WTC11 (cell line): ENCODE data around the gene KLHL14. TPM values are rescaled to one million over a fixed set of nuclear protein-coding genes. Genes with fewer than 3 reads are reported as not detected.

Experiments used
- ATAC-seq: fragments of 200-7000 bp; cut with Tn5 transposase; 2 replicates; pipeline ENCODE4 v1.10.0; 2021; ENCODE audit warnings: mild to moderate bottlenecking, moderate library complexity
- CTCF ChIA-PET: fragments of 300-600 bp; sonication (Branson Sonifier 250); formaldehyde crosslinking; loops from one replicate; lab custom pipeline; 2021; ENCODE audit warnings: antibody characterized with exemption; lab: Charles Lee
- POLR2A ChIA-PET: fragments of 350-600 bp; sonication (Branson Sonifier 250); formaldehyde crosslinking; loops from one replicate; lab custom pipeline; 2021; ENCODE audit warnings: antibody characterized with exemption; lab: Charles Lee
- DNase-seq: peaks from one replicate; pipeline ENCODE4 v3.0.0; 2021; ENCODE audit warnings: low spot score
- H3K27ac Mint-ChIP-seq: 2 replicates; pipeline ENCODE4 v1.8.0; 2021; ENCODE audit warnings: mixed read lengths
- H3K27me3 Mint-ChIP-seq: 2 replicates; pipeline ENCODE4 v1.8.0; 2021; ENCODE audit warnings: low read depth, mild to moderate bottlenecking, moderate library complexity, mixed read lengths
- H3K36me3 Mint-ChIP-seq: 2 replicates; pipeline ENCODE4 v1.8.0; 2021; ENCODE audit warnings: mixed read lengths
- H3K4me1 Mint-ChIP-seq: 2 replicates; pipeline ENCODE4 v1.8.0; 2022; ENCODE audit warnings: mixed read lengths
- H3K4me3 Mint-ChIP-seq: 2 replicates; pipeline ENCODE4 v1.8.0; 2021; ENCODE audit warnings: mild to moderate bottlenecking, moderate library complexity, mixed read lengths
- H3K9me3 Mint-ChIP-seq: 2 replicates; pipeline ENCODE4 v1.8.0; 2021; ENCODE audit warnings: mixed read lengths
- CREB1 ChIP-seq: sonication (generic); formaldehyde crosslinking; IDR thresholded peaks from 2 replicates; pipeline ENCODE4 v1.8.0; 2023; ENCODE audit warnings: mild to moderate bottlenecking, missing genetic modification reagents
- ETV6 ChIP-seq: sonication (generic); formaldehyde crosslinking; IDR thresholded peaks from 2 replicates; pipeline ENCODE4 v1.8.1; 2022; ENCODE audit warnings: mild to moderate bottlenecking, missing genetic modification reagents
- FOXK1 ChIP-seq: sonication (generic); formaldehyde crosslinking; IDR thresholded peaks from 2 replicates; pipeline ENCODE4 v1.8.0; 2022; ENCODE audit warnings: mild to moderate bottlenecking, moderate library complexity, missing genetic modification reagents
- HMGA2 ChIP-seq: fragments of 250-450 bp; sonication (Bioruptor Pico); IDR thresholded peaks from 2 replicates; pipeline ENCODE4 v1.4.0; 2021; ENCODE audit warnings: mild to moderate bottlenecking, moderate library complexity
- MXD4 ChIP-seq: fragments of 250-450 bp; sonication (Bioruptor Pico); IDR thresholded peaks from 2 replicates; pipeline ENCODE4 v1.8.0; 2021; ENCODE audit warnings: mild to moderate bottlenecking, moderate library complexity, borderline replicate concordance
- MYBL2 ChIP-seq: sonication (generic); formaldehyde crosslinking; IDR thresholded peaks from 2 replicates; pipeline ENCODE4 v1.8.1; 2023; ENCODE audit warnings: mild to moderate bottlenecking, moderate library complexity, missing genetic modification reagents
- PRRX2 ChIP-seq: fragments of 250-450 bp; sonication (Bioruptor Pico); IDR thresholded peaks from 2 replicates; pipeline ENCODE4 v1.8.0; 2021; ENCODE audit warnings: mild to moderate bottlenecking
- TEAD4 ChIP-seq: sonication (generic); formaldehyde crosslinking; IDR thresholded peaks from 2 replicates; pipeline ENCODE4 v1.8.0; 2022; ENCODE audit warnings: mild to moderate bottlenecking, missing genetic modification reagents
- USF1 ChIP-seq: sonication (generic); formaldehyde crosslinking; IDR thresholded peaks from 2 replicates; pipeline ENCODE4 v1.8.0; 2022; ENCODE audit warnings: mild to moderate bottlenecking, missing genetic modification reagents
- USF2 ChIP-seq: sonication (generic); formaldehyde crosslinking; IDR thresholded peaks from 2 replicates; pipeline ENCODE4 v1.8.1; 2023; ENCODE audit warnings: mild to moderate bottlenecking, missing genetic modification reagents, moderate library complexity
- ZNF219 ChIP-seq: sonication (generic); formaldehyde crosslinking; IDR thresholded peaks from 2 replicates; pipeline ENCODE4 v1.8.0; 2023; ENCODE audit warnings: missing genetic modification reagents, mild to moderate bottlenecking, borderline replicate concordance
- ZNF423 ChIP-seq: fragments of 250-450 bp; sonication (Bioruptor Pico); IDR thresholded peaks from 2 replicates; pipeline ENCODE4 v2.1.2; 2022; ENCODE audit warnings: mild to moderate bottlenecking, moderate library complexity
- ZNF671 ChIP-seq: fragments of 250-450 bp; sonication (Bioruptor Pico); IDR thresholded peaks from 2 replicates; pipeline ENCODE4 v1.8.0; 2021; ENCODE audit warnings: mild to moderate bottlenecking
- total RNA-seq: library from RNA; stranded (reverse); gene quantifications from 3 replicates; pipeline ENCODE4 v1.2.3, GENCODE V29; 2021
- TF ChIP-seq, protein P1 (sequence below): sonication (generic); formaldehyde crosslinking; IDR thresholded peaks from 2 replicates; pipeline ENCODE4 v1.8.1; 2022; ENCODE audit warnings: mild to moderate bottlenecking, missing genetic modification reagents, moderate library complexity, borderline replicate concordance
- TF ChIP-seq, protein P2 (sequence below): fragments of 250-450 bp; sonication (Bioruptor Pico); IDR thresholded peaks from 2 replicates; pipeline ENCODE4 v2.1.2; 2022; ENCODE audit warnings: mild to moderate bottlenecking, moderate library complexity
- TF ChIP-seq, protein P3 (sequence below): fragments of 200-600 bp; IDR thresholded peaks from 2 replicates; pipeline ENCODE4 v1.8.0; 2022; ENCODE audit warnings: antibody characterized with exemption
- TF ChIP-seq, protein P4 (sequence below): sonication (generic); formaldehyde crosslinking; IDR thresholded peaks from 2 replicates; pipeline ENCODE4 v1.8.0; 2023; ENCODE audit warnings: mild to moderate bottlenecking, missing genetic modification reagents
- TF ChIP-seq, protein P5 (sequence below): fragments of 250-450 bp; sonication (Bioruptor Pico); IDR thresholded peaks from 2 replicates; pipeline ENCODE4 v1.9.0; 2021; ENCODE audit warnings: moderate library complexity, mild to moderate bottlenecking, inconsistent platforms, borderline replicate concordance
- TF ChIP-seq, protein P6 (sequence below): sonication (generic); formaldehyde crosslinking; IDR thresholded peaks from 2 replicates; pipeline ENCODE4 v1.8.1; 2022; ENCODE audit warnings: missing genetic modification reagents, borderline replicate concordance

Gene KLHL14
- total RNA-seq, 1 experiment from 2014 or later: 4.3 TPM

DNA sequence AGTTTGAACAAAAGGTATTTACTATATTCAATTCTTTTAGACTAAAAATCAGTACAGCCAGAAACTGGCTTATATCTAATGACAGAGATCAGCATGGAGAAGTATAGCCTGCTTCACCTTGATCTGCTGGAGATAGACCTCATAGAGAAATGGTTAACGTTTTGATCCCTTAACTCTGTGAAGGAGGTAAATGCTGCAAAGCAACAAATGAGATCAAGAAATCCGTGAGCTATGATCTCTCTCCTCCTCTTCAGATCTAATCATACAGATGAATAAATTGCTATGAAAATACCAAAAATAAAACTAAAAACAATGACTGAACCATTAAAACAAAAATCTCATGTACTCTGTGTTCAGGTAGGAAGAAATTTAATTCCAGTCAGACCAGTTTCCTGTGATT is 42.8 kb downstream of the KLHL14 start:
- DNase-seq: no peak
- POLR2A ChIA-PET: no interaction called here
- no peak for ATAC-seq
- CTCF ChIA-PET: no interaction called here
- no peaks in the 10 kb centered on the region for H3K27me3 Mint-ChIP-seq
- peaks cover 10% of the 10 kb centered on the region for H3K36me3 Mint-ChIP-seq
- H3K27ac Mint-ChIP-seq: no peak overlapping the region
- H3K4me3 Mint-ChIP-seq: no peak overlapping the region
- H3K4me1 Mint-ChIP-seq: peaks cover 36% of the 10 kb centered on the region
- no peak for TF ChIP-seq ETV6 (CRISPR knock-in tag)
- no peak for TF ChIP-seq ZNF423 (CRISPR knock-in tag)
- TF ChIP-seq TEAD4: no peak
- no peak for TF ChIP-seq FOXK1
- no peak for TF ChIP-seq HMGA2 (CRISPR knock-in tag)
- TF ChIP-seq, protein P1, sequence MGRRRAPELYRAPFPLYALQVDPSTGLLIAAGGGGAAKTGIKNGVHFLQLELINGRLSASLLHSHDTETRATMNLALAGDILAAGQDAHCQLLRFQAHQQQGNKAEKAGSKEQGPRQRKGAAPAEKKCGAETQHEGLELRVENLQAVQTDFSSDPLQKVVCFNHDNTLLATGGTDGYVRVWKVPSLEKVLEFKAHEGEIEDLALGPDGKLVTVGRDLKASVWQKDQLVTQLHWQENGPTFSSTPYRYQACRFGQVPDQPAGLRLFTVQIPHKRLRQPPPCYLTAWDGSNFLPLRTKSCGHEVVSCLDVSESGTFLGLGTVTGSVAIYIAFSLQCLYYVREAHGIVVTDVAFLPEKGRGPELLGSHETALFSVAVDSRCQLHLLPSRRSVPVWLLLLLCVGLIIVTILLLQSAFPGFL: no peak
- TF ChIP-seq MYBL2 (CRISPR knock-in tag): no peak
- TF ChIP-seq CREB1 (CRISPR knock-in tag): no peak
- TF ChIP-seq, protein P2, sequence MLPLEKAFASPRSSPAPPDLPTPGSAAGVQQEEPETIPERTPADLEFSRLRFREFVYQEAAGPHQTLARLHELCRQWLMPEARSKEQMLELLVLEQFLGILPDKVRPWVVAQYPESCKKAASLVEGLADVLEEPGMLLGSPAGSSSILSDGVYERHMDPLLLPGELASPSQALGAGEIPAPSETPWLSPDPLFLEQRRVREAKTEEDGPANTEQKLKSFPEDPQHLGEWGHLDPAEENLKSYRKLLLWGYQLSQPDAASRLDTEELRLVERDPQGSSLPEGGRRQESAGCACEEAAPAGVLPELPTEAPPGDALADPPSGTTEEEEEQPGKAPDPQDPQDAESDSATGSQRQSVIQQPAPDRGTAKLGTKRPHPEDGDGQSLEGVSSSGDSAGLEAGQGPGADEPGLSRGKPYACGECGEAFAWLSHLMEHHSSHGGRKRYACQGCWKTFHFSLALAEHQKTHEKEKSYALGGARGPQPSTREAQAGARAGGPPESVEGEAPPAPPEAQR (CRISPR knock-in tag): no peak
- no peak for TF ChIP-seq MXD4 (CRISPR knock-in tag)
- no peak for TF ChIP-seq ZNF219
- TF ChIP-seq, protein P3, sequence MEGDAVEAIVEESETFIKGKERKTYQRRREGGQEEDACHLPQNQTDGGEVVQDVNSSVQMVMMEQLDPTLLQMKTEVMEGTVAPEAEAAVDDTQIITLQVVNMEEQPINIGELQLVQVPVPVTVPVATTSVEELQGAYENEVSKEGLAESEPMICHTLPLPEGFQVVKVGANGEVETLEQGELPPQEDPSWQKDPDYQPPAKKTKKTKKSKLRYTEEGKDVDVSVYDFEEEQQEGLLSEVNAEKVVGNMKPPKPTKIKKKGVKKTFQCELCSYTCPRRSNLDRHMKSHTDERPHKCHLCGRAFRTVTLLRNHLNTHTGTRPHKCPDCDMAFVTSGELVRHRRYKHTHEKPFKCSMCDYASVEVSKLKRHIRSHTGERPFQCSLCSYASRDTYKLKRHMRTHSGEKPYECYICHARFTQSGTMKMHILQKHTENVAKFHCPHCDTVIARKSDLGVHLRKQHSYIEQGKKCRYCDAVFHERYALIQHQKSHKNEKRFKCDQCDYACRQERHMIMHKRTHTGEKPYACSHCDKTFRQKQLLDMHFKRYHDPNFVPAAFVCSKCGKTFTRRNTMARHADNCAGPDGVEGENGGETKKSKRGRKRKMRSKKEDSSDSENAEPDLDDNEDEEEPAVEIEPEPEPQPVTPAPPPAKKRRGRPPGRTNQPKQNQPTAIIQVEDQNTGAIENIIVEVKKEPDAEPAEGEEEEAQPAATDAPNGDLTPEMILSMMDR: no peak
- TF ChIP-seq USF2 (CRISPR knock-in tag): no peak
- TF ChIP-seq USF1 (CRISPR knock-in tag): no peak
- TF ChIP-seq, protein P4, sequence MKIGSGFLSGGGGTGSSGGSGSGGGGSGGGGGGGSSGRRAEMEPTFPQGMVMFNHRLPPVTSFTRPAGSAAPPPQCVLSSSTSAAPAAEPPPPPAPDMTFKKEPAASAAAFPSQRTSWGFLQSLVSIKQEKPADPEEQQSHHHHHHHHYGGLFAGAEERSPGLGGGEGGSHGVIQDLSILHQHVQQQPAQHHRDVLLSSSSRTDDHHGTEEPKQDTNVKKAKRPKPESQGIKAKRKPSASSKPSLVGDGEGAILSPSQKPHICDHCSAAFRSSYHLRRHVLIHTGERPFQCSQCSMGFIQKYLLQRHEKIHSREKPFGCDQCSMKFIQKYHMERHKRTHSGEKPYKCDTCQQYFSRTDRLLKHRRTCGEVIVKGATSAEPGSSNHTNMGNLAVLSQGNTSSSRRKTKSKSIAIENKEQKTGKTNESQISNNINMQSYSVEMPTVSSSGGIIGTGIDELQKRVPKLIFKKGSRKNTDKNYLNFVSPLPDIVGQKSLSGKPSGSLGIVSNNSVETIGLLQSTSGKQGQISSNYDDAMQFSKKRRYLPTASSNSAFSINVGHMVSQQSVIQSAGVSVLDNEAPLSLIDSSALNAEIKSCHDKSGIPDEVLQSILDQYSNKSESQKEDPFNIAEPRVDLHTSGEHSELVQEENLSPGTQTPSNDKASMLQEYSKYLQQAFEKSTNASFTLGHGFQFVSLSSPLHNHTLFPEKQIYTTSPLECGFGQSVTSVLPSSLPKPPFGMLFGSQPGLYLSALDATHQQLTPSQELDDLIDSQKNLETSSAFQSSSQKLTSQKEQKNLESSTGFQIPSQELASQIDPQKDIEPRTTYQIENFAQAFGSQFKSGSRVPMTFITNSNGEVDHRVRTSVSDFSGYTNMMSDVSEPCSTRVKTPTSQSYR (CRISPR knock-in tag): no peak
- TF ChIP-seq ZNF671 (CRISPR knock-in tag): no peak
- TF ChIP-seq, protein P5, sequence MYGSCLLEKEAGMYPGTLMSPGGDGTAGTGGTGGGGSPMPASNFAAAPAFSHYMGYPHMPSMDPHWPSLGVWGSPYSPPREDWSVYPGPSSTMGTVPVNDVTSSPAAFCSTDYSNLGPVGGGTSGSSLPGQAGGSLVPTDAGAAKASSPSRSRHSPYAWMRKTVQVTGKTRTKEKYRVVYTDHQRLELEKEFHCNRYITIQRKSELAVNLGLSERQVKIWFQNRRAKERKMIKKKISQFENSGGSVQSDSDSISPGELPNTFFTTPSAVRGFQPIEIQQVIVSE (CRISPR knock-in tag): no peak
- TF ChIP-seq, protein P6, sequence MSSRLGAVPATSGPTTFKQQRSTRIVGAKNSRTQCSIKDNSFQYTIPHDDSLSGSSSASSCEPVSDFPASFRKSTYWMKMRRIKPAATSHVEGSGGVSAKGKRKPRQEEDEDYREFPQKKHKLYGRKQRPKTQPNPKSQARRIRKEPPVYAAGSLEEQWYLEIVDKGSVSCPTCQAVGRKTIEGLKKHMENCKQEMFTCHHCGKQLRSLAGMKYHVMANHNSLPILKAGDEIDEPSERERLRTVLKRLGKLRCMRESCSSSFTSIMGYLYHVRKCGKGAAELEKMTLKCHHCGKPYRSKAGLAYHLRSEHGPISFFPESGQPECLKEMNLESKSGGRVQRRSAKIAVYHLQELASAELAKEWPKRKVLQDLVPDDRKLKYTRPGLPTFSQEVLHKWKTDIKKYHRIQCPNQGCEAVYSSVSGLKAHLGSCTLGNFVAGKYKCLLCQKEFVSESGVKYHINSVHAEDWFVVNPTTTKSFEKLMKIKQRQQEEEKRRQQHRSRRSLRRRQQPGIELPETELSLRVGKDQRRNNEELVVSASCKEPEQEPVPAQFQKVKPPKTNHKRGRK (CRISPR knock-in tag): no peak
- TF ChIP-seq PRRX2: no peak
- peaks cover 4% of the 10 kb centered on the region for H3K9me3 Mint-ChIP-seq
